ENCODE data around the gene AP2A1. TPM values are rescaled to one million over a fixed set of nuclear protein-coding genes. Genes with fewer than 3 reads are reported as not detected.
A peak's percentile ranks its signal among the peaks of the same experiment; 100 is the strongest.

AP2A1 gene
- total RNA-seq, 1 donor from 2014 or later = 67.6 TPM

GRCh38 chr19:49850487-49851342, 83.9 kb downstream of the AP2A1 start, which contains the start of gene PTOV1:
TSS of gene PTOV1 (plus strand) at chr19:49851159.
- TF ChIP-seq CTCF (IDR thresholded peaks at IDR 0.05) = no peak
- Histone ChIP-seq H3K27ac (peak within 1 kb of the TSS; percentile 99), H3K27me3 (ENCODE audit: low read depth) (no peaks in the 10 kb centered on the region), H3K36me3 (peaks cover 15% of the 10 kb centered on the region), H3K4me1 (peaks cover 27% of the 10 kb centered on the region), H3K9me3 (no peaks in the 10 kb centered on the region), H3K4me3 (peak within 1 kb of the TSS; percentile 96)
- ATAC-seq (peak; percentile 96 to 97), DNase-seq (peak; percentile 94)
- intact Hi-C loops (cut with DNase I) = no loop called here

GRCh38 chr19:49851456-49852259, 84.9 kb downstream of the AP2A1 start:
- ATAC-seq = no peak
- Histone ChIP-seq H3K27ac (peak overlapping the region; percentile 99), H3K4me3 (peak overlapping the region; percentile 96), H3K4me1 (peaks cover 27% of the 10 kb centered on the region), H3K36me3 (peaks cover 18% of the 10 kb centered on the region), H3K27me3 (ENCODE audit: low read depth) (no peaks in the 10 kb centered on the region), H3K9me3 (no peaks in the 10 kb centered on the region)
- intact Hi-C loops (cut with DNase I) = no loop called here
- peak; percentile 53 for DNase-seq
- no peak for TF ChIP-seq CTCF (IDR thresholded peaks at IDR 0.05)

GRCh38 chr19:49852631-49853126, 85.9 kb downstream of the AP2A1 start:
- H3K4me1 ChIP-seq = peaks cover 27% of the 10 kb centered on the region
- TF ChIP-seq CTCF (IDR thresholded peaks at IDR 0.05) = no peak
- intact Hi-C loops (cut with DNase I) = no loop called here

GRCh38 chr19:49853852-49854377, 87.1 kb downstream of the AP2A1 start:
- intact Hi-C loops (cut with DNase I) = no loop called here
- no peak overlapping the region for H3K27ac ChIP-seq
- no peak for ATAC-seq

More at GRCh38 chr19:49852631-49853126, 85.9 kb downstream of the AP2A1 start:
- no peak for DNase-seq
- ATAC-seq = no peak
- H3K36me3 ChIP-seq = peaks cover 29% of the 10 kb centered on the region
- H3K27ac ChIP-seq = no peak overlapping the region
- H3K4me3 ChIP-seq = peak overlapping the region; percentile 96
- no peaks in the 10 kb centered on the region for H3K9me3 ChIP-seq
- H3K27me3 ChIP-seq (ENCODE audit: low read depth) = no peaks in the 10 kb centered on the region

More at GRCh38 chr19:49853852-49854377, 87.1 kb downstream of the AP2A1 start:
- peaks cover 27% of the 10 kb centered on the region for H3K4me1 ChIP-seq
- TF ChIP-seq CTCF (IDR thresholded peaks at IDR 0.05) = no peak
- H3K4me3 ChIP-seq = no peak overlapping the region
- no peak for DNase-seq
- peaks cover 41% of the 10 kb centered on the region for H3K36me3 ChIP-seq
- no peaks in the 10 kb centered on the region for H3K9me3 ChIP-seq
- H3K27me3 ChIP-seq (ENCODE audit: low read depth) = no peaks in the 10 kb centered on the region

Measured in lower lobe of right lung (tissue), 2 donors.